H1 (cell line): Measurements from ENCODE around the gene TIMM22. TPM values are rescaled to one million over a fixed set of nuclear protein-coding genes. Genes with fewer than 3 reads are reported as not detected.

ENCODE experiments used
- CTCF ChIA-PET: fragments of 300-600 bp; sonication (Branson Sonifier 250); formaldehyde crosslinking; loops from one replicate; lab custom pipeline; 2021; ENCODE audit not compliant: partially characterized antibody; lab: Charles Lee
- POLR2A ChIA-PET: fragments of 300-600 bp; sonication (Branson Sonifier 250); formaldehyde crosslinking; loops from one replicate; lab custom pipeline; 2021; ENCODE audit warnings: inconsistent platforms; ENCODE audit not compliant: partially characterized antibody; lab: Charles Lee
- DNase-seq, 2 experiments: peaks; one replicate each; pipeline versions ENCODE4 v3.0.0 to v3.0.0-alpha.2; 2010 to 2022; ENCODE audit warnings: low spot score in 2 of 2, low read depth in 1 of 2, mixed read lengths in 1 of 2
- FAIRE-seq: peaks from 2 replicates; lab custom pipeline; 2011; peaks lifted over from hg19 to GRCh38; lab: Jason Lieb, UNC
- H2AFZ ChIP-seq: 2 replicates; pipeline ENCODE4 v1.8.1; 2012; ENCODE audit warnings: low read length, inconsistent platforms
- H2AK5ac ChIP-seq: 2 replicates; pipeline ENCODE4 v1.6.1; 2013; ENCODE audit warnings: low read depth, low read length
- H2BK120ac ChIP-seq: replicated peaks from 2 replicates; pipeline ENCODE3; 2013; ENCODE audit warnings: low read depth, low read length, inconsistent platforms
- H2BK12ac ChIP-seq: 2 replicates; pipeline ENCODE4 v1.6.1; 2013; ENCODE audit warnings: low read depth, low read length
- H2BK15ac ChIP-seq: 2 replicates; pipeline ENCODE4 v1.6.1; 2013; ENCODE audit warnings: low read length
- H2BK20ac ChIP-seq: 2 replicates; pipeline ENCODE4 v1.6.1; 2013; ENCODE audit warnings: low read length
- H2BK5ac ChIP-seq: 2 replicates; pipeline ENCODE4 v1.6.1; 2013; ENCODE audit warnings: low read depth, low read length
- H3K14ac ChIP-seq: 2 replicates; pipeline ENCODE4 v1.6.1; 2013; ENCODE audit warnings: inconsistent platforms; ENCODE audit not compliant: insufficient read length
- H3K18ac ChIP-seq: 2 replicates; pipeline ENCODE4 v1.6.1; 2013; ENCODE audit warnings: low read length; ENCODE audit errors: extremely low read depth
- H3K23ac ChIP-seq: 2 replicates; pipeline ENCODE4 v1.6.1; 2013; ENCODE audit warnings: inconsistent platforms; ENCODE audit not compliant: insufficient read length
- H3K23me2 ChIP-seq: 2 replicates; pipeline ENCODE4 v1.6.1; 2013; ENCODE audit warnings: low read depth, low read length
- H3K27ac ChIP-seq: 2 replicates; pipeline ENCODE4 v1.6.1; 2011; ENCODE audit warnings: low read depth, low read length, inconsistent platforms
- H3K27me3 ChIP-seq, 4 experiments: replicated peaks in 1 of 4; 1 replicate in 1 of 4; 2 replicates in 3 of 4; pipeline versions ENCODE4 v1.6.1 to v1.8.1; 2011 to 2013; ENCODE audit warnings: low read length in 3 of 4, mild to moderate bottlenecking in 3 of 4, inconsistent platforms in 2 of 4, mixed read lengths in 2 of 4, moderate library complexity in 1 of 4; ENCODE audit not compliant: control insufficient read depth in 3 of 4, insufficient read depth in 3 of 4; ENCODE audit errors: extremely low read depth in 1 of 4
- H3K36me3 ChIP-seq, 4 experiments: 2 replicates each; pipeline versions ENCODE4 v1.6.1 to v1.8.1; 2011 to 2013; ENCODE audit warnings: mild to moderate bottlenecking in 4 of 4, low read length in 3 of 4, moderate library complexity in 2 of 4, control low read depth in 1 of 4, inconsistent platforms in 1 of 4; ENCODE audit not compliant: insufficient read depth in 4 of 4, control insufficient read depth in 2 of 4
- H3K4ac ChIP-seq: replicated peaks from 2 replicates; pipeline ENCODE3; 2013; ENCODE audit warnings: low read length, low read depth, mixed read lengths, inconsistent platforms; ENCODE audit not compliant: insufficient read length
- H3K4me1 ChIP-seq, 4 experiments: replicated peaks in 1 of 4; 1 replicate in 1 of 4; 2 replicates in 3 of 4; pipeline versions ENCODE4 v1.6.1 to v1.8.1; 2011 to 2013; ENCODE audit warnings: low read length in 3 of 4, inconsistent platforms in 2 of 4, mixed read lengths in 1 of 4; ENCODE audit not compliant: insufficient read depth in 4 of 4, control insufficient read depth in 3 of 4
- H3K4me2 ChIP-seq, 2 experiments: 2 replicates each; pipeline versions ENCODE4 v1.6.1 to v1.8.1; 2011 to 2013; ENCODE audit warnings: low read depth in 2 of 2, low read length in 2 of 2, control low read depth in 1 of 2, inconsistent platforms in 1 of 2, mild to moderate bottlenecking in 1 of 2; ENCODE audit not compliant: insufficient read depth in 1 of 2
- H3K4me3 ChIP-seq, 4 experiments: fragments of 200-600, 300-600 bp in 1 of 4; sonication (generic), shearing (Covaris generic), sonication (Bioruptor Twin) in 1 of 4; 2 replicates each; pipeline versions ENCODE4 v1.5.1 to v1.8.1; 2011 to 2016; ENCODE audit warnings: low read length in 4 of 4, low read depth in 3 of 4, control low read depth in 2 of 4, inconsistent platforms in 2 of 4, mild to moderate bottlenecking in 2 of 4, mixed read lengths in 1 of 4, moderate library complexity in 1 of 4; ENCODE audit not compliant: insufficient read depth in 2 of 4; ENCODE audit errors: extremely low read depth in 1 of 4
- H3K56ac ChIP-seq: replicated peaks from 2 replicates; pipeline ENCODE3; 2013; ENCODE audit warnings: low read depth, mild to moderate bottlenecking, mixed read lengths, low read length, inconsistent platforms; ENCODE audit not compliant: insufficient read length
- H3K79me1 ChIP-seq: 2 replicates; pipeline ENCODE4 v1.6.1; 2013; ENCODE audit warnings: low read depth, low read length, control low read depth
- H3K79me2 ChIP-seq, 2 experiments: 2 replicates each; pipeline versions ENCODE4 v1.6.1 to v1.8.1; 2012 to 2013; ENCODE audit warnings: low read length in 2 of 2, mild to moderate bottlenecking in 2 of 2, inconsistent platforms in 1 of 2; ENCODE audit not compliant: insufficient read depth in 2 of 2, control insufficient read depth in 1 of 2
- H3K9ac ChIP-seq, 4 experiments: replicated peaks in 1 of 4; 1 replicate in 1 of 4; 2 replicates in 3 of 4; pipeline versions ENCODE4 v1.6.1 to v1.8.1; 2011 to 2013; ENCODE audit warnings: low read depth in 3 of 4, low read length in 3 of 4, control low read depth in 2 of 4, mild to moderate bottlenecking in 2 of 4, moderate library complexity in 2 of 4, inconsistent platforms in 1 of 4; ENCODE audit errors: extremely low read depth in 1 of 4
- H3K9me3 ChIP-seq, 2 experiments: 2 replicates each; pipeline versions ENCODE4 v1.6.1 to v1.8.1; 2012 to 2013; ENCODE audit warnings: mild to moderate bottlenecking in 2 of 2, moderate library complexity in 2 of 2, control low read depth in 1 of 2, inconsistent platforms in 1 of 2, low read depth in 1 of 2, low read length in 1 of 2, mixed read lengths in 1 of 2; ENCODE audit not compliant: insufficient read depth in 2 of 2
- H4K20me1 ChIP-seq, 2 experiments: replicated peaks in 1 of 2; 2 replicates each; pipeline versions ENCODE3 to v1.8.1; 2011 to 2013; ENCODE audit warnings: inconsistent platforms in 2 of 2, low read length in 2 of 2, mild to moderate bottlenecking in 1 of 2; ENCODE audit not compliant: insufficient read depth in 2 of 2, control insufficient read depth in 1 of 2
- H4K5ac ChIP-seq: 2 replicates; pipeline ENCODE4 v1.6.1; 2013; ENCODE audit warnings: low read length, low read depth, mixed read lengths, inconsistent platforms; ENCODE audit not compliant: insufficient read length
- H4K8ac ChIP-seq: 2 replicates; pipeline ENCODE4 v1.8.0; 2013; ENCODE audit warnings: mild to moderate bottlenecking, moderate library complexity, low read length, inconsistent platforms; ENCODE audit not compliant: insufficient read depth; ENCODE audit errors: extremely low read depth
- H4K91ac ChIP-seq: replicated peaks from 2 replicates; pipeline ENCODE3; 2013; ENCODE audit warnings: low read length, mixed read lengths, inconsistent platforms; ENCODE audit not compliant: insufficient read length
- CBX5 ChIP-seq: fragments of 300-800, 300-1000 bp; sonication (generic); IDR thresholded peaks from 2 replicates; pipeline ENCODE4 v1.7.1; 2016; ENCODE audit warnings: antibody characterized with exemption, low read length, low read depth
- CEBPB ChIP-seq: IDR thresholded peaks from 2 replicates; pipeline ENCODE4 v1.6.1; 2012; ENCODE audit warnings: low read depth, low read length
- EGR1 ChIP-seq: IDR thresholded peaks from 2 replicates; pipeline ENCODE4 v1.6.1; 2011; ENCODE audit warnings: low read depth, low read length, borderline replicate concordance
- GTF2F1 ChIP-seq: IDR thresholded peaks from 2 replicates; pipeline ENCODE4 v1.6.1; 2012; ENCODE audit warnings: low read depth, low read length, improper control_type of control experiment, borderline replicate concordance
- JUN ChIP-seq: IDR thresholded peaks from 2 replicates; pipeline ENCODE4 v1.6.1; 2011; ENCODE audit warnings: low read depth, mild to moderate bottlenecking, improper control_type of control experiment, low read length
- JUND ChIP-seq: IDR thresholded peaks from 2 replicates; pipeline ENCODE4 v1.6.1; 2011; ENCODE audit warnings: mild to moderate bottlenecking, improper control_type of control experiment, low read length
- POLR2A ChIP-seq, 2 experiments: IDR thresholded peaks; 1 replicate in 1 of 2; 2 replicates in 1 of 2; pipeline ENCODE4 v1.6.1; 2011; ENCODE audit warnings: low read depth in 2 of 2, low read length in 2 of 2, mild to moderate bottlenecking in 2 of 2; ENCODE audit errors: control extremely low read depth in 1 of 2
- SAP30 ChIP-seq: fragments of 300-600 bp; sonication (generic); IDR thresholded peaks from 2 replicates; pipeline ENCODE4 v1.7.1; 2012; ENCODE audit warnings: low read length, moderate library complexity, mild to moderate bottlenecking, inconsistent platforms; ENCODE audit not compliant: insufficient read depth, insufficient replicate concordance
- SIRT6 ChIP-seq: IDR thresholded peaks from one replicate; pipeline ENCODE4 v1.7.1; 2012; ENCODE audit warnings: low read length, inconsistent platforms
- SP2 ChIP-seq: IDR thresholded peaks from 2 replicates; pipeline ENCODE4 v1.6.1; 2012; ENCODE audit warnings: mild to moderate bottlenecking, low read length, inconsistent platforms
- TAF1 ChIP-seq: IDR thresholded peaks from 2 replicates; pipeline ENCODE4 v1.6.1; 2011; ENCODE audit warnings: mild to moderate bottlenecking, low read depth, low read length
- TCF12 ChIP-seq: IDR thresholded peaks from 2 replicates; pipeline ENCODE4 v1.6.1; 2011; ENCODE audit warnings: low read depth, mild to moderate bottlenecking, low read length
- USF2 ChIP-seq: IDR thresholded peaks from 2 replicates; pipeline ENCODE4 v1.6.1; 2011; ENCODE audit warnings: low read length, improper control_type of control experiment
- WGBS, 2 experiments: shearing (Covaris generic) in 1 of 2; methylation state at CpG; one replicate each; pipeline versions ENCODE4 v1.1.6 to v1.1.7; 2013 to 2015; ENCODE audit warnings: low lambda C conversion rate in 2 of 2, mixed read lengths in 2 of 2, inconsistent platforms in 1 of 2, low coverage in 1 of 2, missing lambda C conversion rate in 1 of 2; ENCODE audit not compliant: insufficient replicate concordance in 2 of 2, insufficient coverage in 1 of 2, insufficient read length in 1 of 2; ENCODE audit errors: extremely low coverage in 1 of 2, missing lambda C conversion rate in 1 of 2; 5-methylcytosine and 5-hydroxymethylcytosine counted together
- polyA plus RNA-seq, 7 experiments: library from polyadenylated mRNA; depleted of rRNA in 3 of 7; stranded (reverse) in 5 of 7; unstranded in 2 of 7; fragments of >200 nt in 5 of 7; fragments of 200-250 nt in 2 of 7; gene quantifications; 1 replicate in 5 of 7; 2 replicates in 1 of 7; 4 replicates in 1 of 7; pipeline versions ENCODE4 v1.2.1 to v1.2.3, GENCODE V29; 2011 to 2013; ENCODE audit warnings: missing spikeins in 2 of 7, mixed read lengths in 2 of 7
- total RNA-seq: library from RNA; stranded (reverse); fragmentation: NEBNext Ultra II Directional; extraction: Animal tissue kit (Norgen Biotek cat#: 25700); gene quantifications from 2 replicates; pipeline ENCODE4 v1.2.1, GENCODE V29; 2021

Gene TIMM22
- total and polyA plus RNA-seq, 2 of the 8 experiments (the other 6 are each of a cell fraction or from before 2014, with no cell fraction given): 13.8 to 17.4 TPM

- Histone ChIP-seq H3K4ac (no peak overlapping the region), H3K18ac (no peak overlapping the region), H3K23ac (no peak overlapping the region), H2BK5ac (no peak overlapping the region), H3K23me2 (no peaks in the 10 kb centered on the region), H3K79me2 (peaks cover 0 to 13% of the 10 kb centered on the region in 2 experiments; a peak in 2 of 4 replicates), H2BK120ac (no peak overlapping the region), H3K4me1 (peaks cover 0 to 5% (median 1%) of the 10 kb centered on the region in 4 experiments; a peak in 5 of 7 replicates), H4K5ac (no peak overlapping the region), H3K14ac (no peak overlapping the region), H3K9ac (no peak overlapping the region), H3K36me3 (peaks cover 6 to 28% (median 17%) of the 10 kb centered on the region in 4 experiments), H3K27me3 (no peaks in the 10 kb centered on the region), H2AK5ac (no peak overlapping the region), H3K79me1 (peaks cover 7% of the 10 kb centered on the region; the same call in 1 of the 2 replicates), H3K4me3 (no peak overlapping the region), H4K20me1 (peaks cover 2 to 4% of the 10 kb centered on the region in 2 experiments), H2BK15ac (no peak overlapping the region), H2AFZ (no peak overlapping the region), H3K56ac (no peak overlapping the region), H2BK12ac (no peak overlapping the region), H3K9me3 (no peaks in the 10 kb centered on the region), H3K27ac (no peak overlapping the region), H3K4me2 (no peak overlapping the region), H4K8ac (no peak overlapping the region), H2BK20ac (no peak overlapping the region), H4K91ac (no peak overlapping the region)
- FAIRE-seq: no peak
- CTCF ChIA-PET: interaction anchor here (0.6 to 12.7 kb wide), 10 partner anchors 13 to 286 kb away, joined by 3 to 144 read pairs (median 3); partner anchors contain the start of gene NXN
- 91% methylated on average over 17 of the region's 18 CpGs; no CpG with 5 or more reads in 1 of the 2 experiments for WGBS, 2 experiments
- no peak for DNase-seq
- POLR2A ChIA-PET: interaction anchor here (0.7 to 1.3 kb wide), 5 partner anchors 18 to 247 kb away, joined by 3 read pairs; partner anchors contain the start of genes GLOD4 and MRM3
- TF ChIP-seq USF2 (no peak), EGR1 (no peak), TCF12 (no peak), GTF2F1 (no peak), CBX5 (no peak), SAP30 (no peak), JUND (no peak), SIRT6 (no peak), SP2 (no peak), JUN (no peak), TAF1 (no peak), CEBPB (no peak), POLR2A (IDR thresholded peaks at IDR 0.05; ENCODE audit: control extremely low read depth in 1 of 2, low read depth in 2 of 2, low read length in 2 of 2) (no peak)
These were observed 4.9 kb downstream of the TIMM22 start for GRCh38 chr17:1001640-1002411.
